Measurements from ENCODE around the gene TKTL1. TPM values are rescaled to one million over a fixed set of nuclear protein-coding genes. Genes with fewer than 3 reads are reported as not detected.
A peak's percentile ranks its signal among the peaks of the same experiment; 100 is the strongest.
"Not testable (repeated sequence)": the region's sequence is repeated elsewhere in the genome, so short reads cannot be mapped to it uniquely, and the experiment has no call there.

Gene TKTL1
- total RNA-seq, 6 experiments from 2014 or later = 0.06 TPM; not detected in 5

DNA sequence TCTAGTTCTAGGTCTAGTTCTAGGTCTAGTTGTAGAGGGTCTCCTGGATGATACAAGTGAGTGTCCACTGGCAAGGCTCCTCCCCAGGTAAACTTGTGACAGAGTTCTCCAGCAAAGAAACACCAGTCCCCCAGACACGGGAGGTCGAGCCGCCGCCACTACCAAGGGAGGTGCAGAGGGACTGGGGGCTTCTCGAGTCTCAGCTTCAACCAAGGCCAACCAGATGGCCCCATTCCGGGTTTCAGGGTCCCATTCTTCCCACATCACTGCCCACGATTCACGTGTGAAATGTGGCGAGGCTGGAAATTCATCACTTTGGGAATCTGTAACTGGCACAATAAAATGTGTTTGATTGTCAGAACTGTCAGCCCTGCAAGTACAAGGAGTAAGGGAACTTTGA is 37.5 kb downstream of the TKTL1 start:
- Histone ChIP-seq H3K9me3 (no peaks in the 10 kb centered on the region), H3K27ac (no peak overlapping the region), H3K27me3 (no peaks in the 10 kb centered on the region), H3K4me3 (no peak overlapping the region), H3K4me1 (no peaks in the 10 kb centered on the region), H3K36me3 (no peaks in the 10 kb centered on the region)
- no peak for ATAC-seq
- intact Hi-C loops (cut with DNase I) = no loop called here
- DNase-seq = peak in 1 of 3 donors; percentile 37
- no CpG with 5 or more reads among the region's 9 CpGs for WGBS (ENCODE audit: insufficient coverage, low coverage, low lambda C conversion rate, missing lambda C conversion rate)
- TF ChIP-seq, protein P1, sequence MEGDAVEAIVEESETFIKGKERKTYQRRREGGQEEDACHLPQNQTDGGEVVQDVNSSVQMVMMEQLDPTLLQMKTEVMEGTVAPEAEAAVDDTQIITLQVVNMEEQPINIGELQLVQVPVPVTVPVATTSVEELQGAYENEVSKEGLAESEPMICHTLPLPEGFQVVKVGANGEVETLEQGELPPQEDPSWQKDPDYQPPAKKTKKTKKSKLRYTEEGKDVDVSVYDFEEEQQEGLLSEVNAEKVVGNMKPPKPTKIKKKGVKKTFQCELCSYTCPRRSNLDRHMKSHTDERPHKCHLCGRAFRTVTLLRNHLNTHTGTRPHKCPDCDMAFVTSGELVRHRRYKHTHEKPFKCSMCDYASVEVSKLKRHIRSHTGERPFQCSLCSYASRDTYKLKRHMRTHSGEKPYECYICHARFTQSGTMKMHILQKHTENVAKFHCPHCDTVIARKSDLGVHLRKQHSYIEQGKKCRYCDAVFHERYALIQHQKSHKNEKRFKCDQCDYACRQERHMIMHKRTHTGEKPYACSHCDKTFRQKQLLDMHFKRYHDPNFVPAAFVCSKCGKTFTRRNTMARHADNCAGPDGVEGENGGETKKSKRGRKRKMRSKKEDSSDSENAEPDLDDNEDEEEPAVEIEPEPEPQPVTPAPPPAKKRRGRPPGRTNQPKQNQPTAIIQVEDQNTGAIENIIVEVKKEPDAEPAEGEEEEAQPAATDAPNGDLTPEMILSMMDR (IDR thresholded peaks at IDR 0.05) = no peak
- no peak for TF ChIP-seq POLR2A (IDR thresholded peaks at IDR 0.05)

DNA sequence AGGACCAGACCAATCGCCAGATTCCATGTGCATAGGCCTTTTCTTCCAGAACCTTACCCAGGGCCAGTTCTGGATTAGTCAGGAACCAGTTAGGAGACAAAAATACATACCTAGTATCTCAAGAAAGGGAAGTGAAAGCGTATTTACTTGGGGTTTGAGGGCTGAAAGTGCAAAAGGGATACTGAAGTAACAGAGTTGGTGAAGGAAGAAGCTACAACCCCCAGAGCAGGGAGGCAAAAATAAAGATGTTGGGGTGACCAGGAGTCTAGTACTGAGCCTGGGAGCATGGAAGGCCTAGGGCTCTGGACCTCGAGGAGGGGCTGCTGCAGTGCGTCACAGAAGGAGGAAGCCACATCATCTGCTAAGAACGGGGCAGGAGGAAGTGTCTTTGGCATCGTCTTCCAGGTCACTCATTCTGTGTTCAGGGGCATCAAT is 38.3 kb downstream of the TKTL1 start:
- intact Hi-C loops (cut with DNase I) = no loop called here
- ATAC-seq = peak in 1 of 4 donors; percentile 34

DNA sequence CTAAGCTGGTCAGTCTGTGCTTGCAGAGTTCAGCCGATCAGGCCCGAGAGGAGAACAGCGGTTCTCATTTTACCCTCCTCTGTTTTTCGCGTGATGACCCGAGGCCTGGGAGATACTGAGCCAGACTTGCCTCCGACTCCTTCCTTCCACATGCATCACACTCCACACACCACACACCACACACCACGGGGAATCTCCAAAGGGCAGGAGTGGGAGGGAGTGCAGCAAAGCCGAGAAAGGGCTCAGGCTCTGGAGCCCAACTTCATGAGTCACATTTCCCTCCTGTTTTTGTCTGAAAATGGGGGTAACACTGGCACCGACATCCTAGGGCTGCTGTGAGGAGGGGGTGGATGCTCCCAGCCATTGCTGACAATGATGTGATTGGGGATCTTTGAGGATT is 38.9 kb downstream of the TKTL1 start:
- Histone ChIP-seq H3K27ac (no peak overlapping the region), H3K27me3 (no peaks in the 10 kb centered on the region), H3K36me3 (no peaks in the 10 kb centered on the region), H3K9me3 (no peaks in the 10 kb centered on the region), H3K4me1 (no peaks in the 10 kb centered on the region), H3K4me3 (no peak overlapping the region)
- DNase-seq (peak in 1 of 3 donors; percentile 28), ATAC-seq (no peak)
- WGBS (ENCODE audit: insufficient coverage, low coverage, low lambda C conversion rate, missing lambda C conversion rate) = 73% methylated on average over 9 of the region's 10 CpGs
- intact Hi-C loops (cut with DNase I) = no loop called here
- no peak for TF ChIP-seq POLR2A (IDR thresholded peaks at IDR 0.05)
- TF ChIP-seq, protein P1 (IDR thresholded peaks at IDR 0.05) = no peak

More for the DNA sequence above, 38.3 kb downstream of the TKTL1 start:
- 62% methylated on average over 3 of the region's 6 CpGs for WGBS (ENCODE audit: insufficient coverage, low coverage, low lambda C conversion rate, missing lambda C conversion rate)
- peak in 1 of 3 donors; percentile 39 for DNase-seq
- H3K36me3 ChIP-seq = no peaks in the 10 kb centered on the region
- TF ChIP-seq, protein P1 (IDR thresholded peaks at IDR 0.05) = no peak
- no peaks in the 10 kb centered on the region for H3K9me3 ChIP-seq
- H3K4me3 ChIP-seq = no peak overlapping the region
- H3K27me3 ChIP-seq = no peaks in the 10 kb centered on the region
- no peaks in the 10 kb centered on the region for H3K4me1 ChIP-seq
- H3K27ac ChIP-seq = no peak overlapping the region

DNA sequence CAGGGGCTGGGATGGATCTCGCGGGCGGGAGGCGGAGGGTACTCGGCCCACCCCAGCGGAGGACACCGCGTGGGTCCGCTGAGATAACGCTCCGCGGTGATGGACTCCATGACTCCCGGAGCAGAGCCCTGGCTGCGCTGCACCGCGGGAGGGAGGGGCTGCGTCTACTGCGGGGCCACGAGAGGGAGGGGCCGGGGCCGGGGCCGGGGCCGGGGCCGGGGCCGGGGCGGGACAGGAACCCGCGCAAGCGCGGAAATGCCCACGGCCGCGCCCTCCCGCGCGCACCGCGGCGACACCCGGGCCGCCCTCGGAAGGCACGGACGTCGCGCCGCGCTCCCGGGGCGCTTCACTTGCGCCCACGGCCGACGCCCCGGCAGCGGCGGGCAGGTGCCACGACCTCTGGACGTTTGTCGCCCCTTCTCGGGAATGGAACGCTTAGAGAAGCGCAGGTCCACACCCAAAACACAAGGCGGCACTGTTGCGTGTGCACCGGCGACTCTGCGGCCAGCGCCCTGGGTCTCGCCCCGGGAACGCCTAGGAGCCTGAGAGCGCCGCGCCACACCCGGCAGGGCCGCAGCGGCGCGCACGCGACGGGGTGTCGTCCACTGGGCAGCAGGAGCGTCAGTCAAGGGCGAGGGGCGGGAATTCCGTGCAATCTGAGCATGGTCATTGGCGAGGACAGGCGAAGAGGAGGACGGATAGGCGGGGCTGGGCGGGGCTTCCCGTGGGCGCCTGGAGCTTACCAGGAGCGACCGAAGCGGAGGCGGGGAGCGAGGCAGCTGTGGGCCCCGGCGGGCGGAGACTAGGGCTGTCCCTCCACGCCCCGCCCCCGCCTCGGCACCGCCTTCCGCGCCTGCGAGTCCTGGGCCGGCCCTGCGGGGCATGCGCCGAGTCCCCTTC is 46.1 kb downstream of the TKTL1 start:
- H3K4me3 ChIP-seq; H3K27me3 ChIP-seq; H3K9me3 ChIP-seq; H3K36me3 ChIP-seq; H3K27ac ChIP-seq; intact Hi-C loops (cut with DNase I); H3K4me1 ChIP-seq: not testable (repeated sequence)
- ATAC-seq = peak; percentile 82 to 93 (median 90)
- peak in 1 of 3 donors; percentile 7 for DNase-seq
- WGBS (ENCODE audit: insufficient coverage, low coverage, low lambda C conversion rate, missing lambda C conversion rate) = no CpG with 5 or more reads among the region's 115 CpGs

DNA sequence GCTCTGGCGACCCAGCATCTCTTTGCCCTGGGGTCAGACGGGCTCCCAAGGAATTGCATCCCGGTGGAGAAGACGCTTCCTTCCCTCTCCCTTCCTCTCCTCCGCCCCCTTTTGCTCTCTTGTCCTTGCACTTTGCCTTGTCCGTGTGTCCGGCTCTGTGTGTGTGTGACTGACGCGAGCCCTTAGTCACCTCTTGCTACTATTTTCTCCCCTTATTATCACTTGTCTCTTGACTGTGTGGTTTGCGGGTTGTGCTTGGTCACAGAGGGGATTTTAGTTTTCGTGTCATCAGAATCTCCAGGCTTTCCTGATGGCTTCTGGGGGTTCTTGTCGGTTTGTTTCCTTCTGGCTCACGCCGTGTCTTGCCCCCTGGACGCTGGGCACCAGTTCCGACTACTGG is 47.5 kb downstream of the TKTL1 start:
- peak in 3 of 4 donors; percentile 0 to 27 (median 4) for ATAC-seq
- H3K36me3 ChIP-seq; H3K4me1 ChIP-seq; DNase-seq; H3K9me3 ChIP-seq; intact Hi-C loops (cut with DNase I); H3K27me3 ChIP-seq; H3K27ac ChIP-seq; H3K4me3 ChIP-seq: not testable (repeated sequence)
- WGBS (ENCODE audit: insufficient coverage, low coverage, low lambda C conversion rate, missing lambda C conversion rate) = no CpG with 5 or more reads among the region's 16 CpGs

DNA sequence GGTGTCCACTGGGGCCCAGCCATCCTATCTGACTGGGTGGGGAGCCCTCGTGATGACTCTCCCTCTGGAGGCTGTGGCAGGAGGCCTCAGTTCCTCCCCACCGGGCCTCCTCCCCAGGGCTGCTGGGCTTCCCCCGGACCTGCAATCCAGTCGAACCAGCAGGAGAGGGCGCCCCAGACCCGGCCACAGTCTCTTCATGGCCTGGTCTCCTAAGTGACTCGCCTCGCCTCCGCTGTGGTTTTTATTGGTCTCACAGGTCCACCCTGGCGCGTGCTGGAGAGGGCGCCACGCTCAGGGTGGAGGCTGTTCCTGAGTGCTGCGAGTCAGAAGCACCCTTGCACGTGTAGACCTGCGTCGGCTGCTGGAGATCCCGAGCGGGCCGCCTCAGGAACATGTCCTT is 48.0 kb downstream of the TKTL1 start:
- H3K4me3 ChIP-seq; H3K36me3 ChIP-seq; DNase-seq; H3K27ac ChIP-seq; H3K4me1 ChIP-seq; intact Hi-C loops (cut with DNase I); H3K9me3 ChIP-seq; H3K27me3 ChIP-seq: not testable (repeated sequence)
- WGBS (ENCODE audit: insufficient coverage, low coverage, low lambda C conversion rate, missing lambda C conversion rate) = no CpG with 5 or more reads among the region's 20 CpGs
- peak; percentile 16 to 52 (median 32) for ATAC-seq

Data from right lobe of liver (tissue), 6 donors.